HL-60/S4 (cell line): ENCODE data around the gene FOSB.

Experiments used
- in situ Hi-C: fragments of 300-500 bp; cut with MboI; formaldehyde crosslinking; loops from 2 replicates; pipeline ENCODE4 v1.14.3; 2022; ENCODE audit warnings: low sequenced_read_pairs

FOSB gene

DNA sequence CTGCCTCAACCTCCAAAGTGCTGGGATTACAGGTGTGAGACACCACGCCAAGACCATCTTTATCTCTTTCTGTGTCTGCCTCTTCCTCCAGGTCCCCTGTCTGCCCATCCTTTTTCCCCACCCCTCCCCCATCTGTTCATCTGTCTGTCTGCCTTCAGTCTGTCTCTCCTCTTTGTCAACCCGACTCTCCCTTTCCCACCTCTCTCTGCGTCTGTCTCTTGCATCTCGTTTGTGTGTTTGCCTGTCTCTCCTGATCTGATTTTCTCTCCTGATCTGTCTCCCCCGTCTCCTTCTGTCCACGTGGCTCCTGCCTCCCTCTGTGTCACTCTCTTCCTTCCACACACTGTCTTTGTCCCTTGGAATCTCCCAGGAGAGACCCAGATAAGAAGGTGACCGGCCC is 49.4 kb downstream of the FOSB start:
- in situ Hi-C loops, result no loop called here

DNA sequence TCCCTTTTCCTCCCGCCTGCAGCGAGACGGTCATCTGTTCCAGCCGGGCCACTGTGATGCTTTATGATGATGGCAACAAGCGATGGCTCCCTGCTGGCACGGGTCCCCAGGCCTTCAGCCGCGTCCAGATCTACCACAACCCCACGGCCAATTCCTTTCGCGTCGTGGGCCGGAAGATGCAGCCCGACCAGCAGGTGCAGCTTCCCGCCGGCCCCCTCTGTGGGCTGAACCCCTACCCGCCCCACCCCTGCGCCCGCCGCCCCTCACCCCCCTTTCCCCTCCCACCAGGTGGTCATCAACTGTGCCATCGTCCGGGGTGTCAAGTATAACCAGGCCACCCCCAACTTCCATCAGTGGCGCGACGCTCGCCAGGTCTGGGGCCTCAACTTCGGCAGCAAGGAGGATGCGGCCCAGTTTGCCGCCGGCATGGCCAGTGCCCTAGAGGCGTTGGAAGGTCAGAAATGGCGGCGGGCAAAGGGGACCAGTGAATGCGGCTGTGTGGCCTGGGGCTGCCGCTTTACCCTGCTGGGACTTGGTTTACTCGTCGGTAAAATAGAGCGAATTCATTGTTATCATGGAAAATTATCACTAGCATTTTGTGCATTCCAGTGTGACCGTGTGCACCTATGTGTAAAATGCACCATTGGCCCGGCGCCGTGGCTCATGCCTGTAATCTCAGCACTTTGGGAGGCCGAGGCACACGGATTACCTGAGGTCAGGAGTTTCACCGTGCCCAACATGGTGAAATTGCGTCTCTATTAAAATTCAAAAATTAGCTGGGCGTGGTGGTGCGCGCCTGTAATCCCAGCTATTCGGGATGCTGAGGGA is 50.1 kb downstream of the FOSB start:
- in situ Hi-C loops, result no loop called here

DNA sequence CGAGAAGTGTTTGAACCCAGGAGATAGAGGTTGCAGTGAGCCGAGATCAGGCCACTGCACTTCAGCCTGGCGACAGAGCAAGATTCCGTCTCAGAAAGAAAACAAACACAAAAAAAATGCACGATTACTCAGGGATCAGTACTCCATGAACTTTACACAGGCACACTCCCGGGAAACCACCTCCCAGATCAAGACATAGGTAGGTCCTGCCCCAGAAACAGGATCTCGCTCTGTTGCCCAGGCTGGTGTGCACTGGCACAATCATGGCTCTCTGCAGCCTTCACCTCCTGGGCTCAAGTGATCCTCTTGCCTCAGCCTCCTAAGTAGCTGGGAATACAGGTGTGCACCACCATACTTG is 50.7 kb downstream of the FOSB start:
- in situ Hi-C loops, result no loop called here

DNA sequence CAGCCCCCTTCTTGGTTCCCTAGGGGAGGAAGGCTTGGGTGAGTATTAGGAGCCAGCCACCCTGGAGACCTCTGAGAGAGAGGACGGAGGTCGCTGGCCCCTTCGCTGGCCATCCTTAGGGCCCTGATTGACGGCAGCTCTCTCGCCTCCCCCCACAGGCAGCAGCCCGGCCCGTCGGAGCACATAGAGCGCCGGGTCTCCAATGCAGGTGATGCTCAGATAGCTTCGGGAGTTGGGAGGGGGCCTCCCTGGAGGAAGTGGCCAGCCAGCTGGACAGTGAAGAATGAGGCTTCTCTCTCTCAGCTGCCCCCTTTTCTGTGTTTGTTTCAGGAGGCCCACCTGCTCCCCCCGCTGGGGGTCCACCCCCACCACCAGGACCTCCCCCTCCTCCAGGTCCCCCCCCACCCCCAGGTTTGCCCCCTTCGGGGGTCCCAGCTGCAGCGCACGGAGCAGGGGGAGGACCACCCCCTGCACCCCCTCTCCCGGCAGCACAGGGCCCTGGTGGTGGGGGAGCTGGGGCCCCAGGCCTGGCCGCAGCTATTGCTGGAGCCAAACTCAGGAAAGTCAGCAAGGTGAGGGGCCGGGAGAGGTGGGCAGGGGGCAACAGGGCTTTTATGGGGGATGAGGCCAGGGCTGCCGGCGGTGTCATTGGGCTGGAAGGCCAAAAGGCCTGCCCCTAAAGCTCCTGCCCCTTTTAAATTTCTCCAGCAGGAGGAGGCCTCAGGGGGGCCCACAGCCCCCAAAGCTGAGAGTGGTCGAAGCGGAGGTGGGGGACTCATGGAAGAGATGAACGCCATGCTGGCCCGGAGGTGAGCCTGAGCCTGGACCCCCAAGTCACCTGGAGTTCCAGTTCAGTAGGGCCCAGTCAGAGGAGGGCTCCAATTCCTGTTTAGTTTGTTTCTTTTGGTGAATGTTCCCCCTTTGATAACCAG is 54.5 kb downstream of the FOSB start:
- in situ Hi-C loops, result no loop called here

DNA sequence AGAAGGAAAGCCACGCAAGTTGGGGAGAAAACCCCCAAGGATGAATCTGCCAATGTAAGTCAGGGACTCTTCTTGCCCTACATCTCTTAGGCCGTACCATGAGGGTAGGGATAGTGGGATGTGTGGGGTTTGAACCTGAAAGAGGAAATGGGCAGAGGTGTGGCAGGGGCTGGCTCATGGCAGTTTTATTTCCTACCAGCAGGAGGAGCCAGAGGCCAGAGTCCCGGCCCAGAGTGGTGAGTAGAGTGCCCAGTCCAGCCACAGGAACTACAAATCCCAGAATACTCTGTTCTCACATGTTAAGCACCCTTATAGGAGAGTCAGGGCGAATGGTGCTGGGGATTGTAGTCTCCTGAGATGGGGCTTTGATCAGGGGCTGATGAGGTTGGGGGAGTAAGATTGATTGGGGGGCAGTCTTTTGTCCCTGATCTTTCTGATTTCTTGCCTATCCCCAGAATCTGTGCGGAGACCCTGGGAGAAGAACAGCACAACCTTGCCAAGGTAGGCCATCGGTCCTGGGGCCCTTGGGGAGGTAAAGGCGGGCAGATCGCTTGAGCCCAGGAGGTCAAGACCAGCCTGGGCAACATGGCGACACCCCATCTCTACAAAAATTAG is 56.0 kb downstream of the FOSB start:
- in situ Hi-C loops, result no loop called here

DNA sequence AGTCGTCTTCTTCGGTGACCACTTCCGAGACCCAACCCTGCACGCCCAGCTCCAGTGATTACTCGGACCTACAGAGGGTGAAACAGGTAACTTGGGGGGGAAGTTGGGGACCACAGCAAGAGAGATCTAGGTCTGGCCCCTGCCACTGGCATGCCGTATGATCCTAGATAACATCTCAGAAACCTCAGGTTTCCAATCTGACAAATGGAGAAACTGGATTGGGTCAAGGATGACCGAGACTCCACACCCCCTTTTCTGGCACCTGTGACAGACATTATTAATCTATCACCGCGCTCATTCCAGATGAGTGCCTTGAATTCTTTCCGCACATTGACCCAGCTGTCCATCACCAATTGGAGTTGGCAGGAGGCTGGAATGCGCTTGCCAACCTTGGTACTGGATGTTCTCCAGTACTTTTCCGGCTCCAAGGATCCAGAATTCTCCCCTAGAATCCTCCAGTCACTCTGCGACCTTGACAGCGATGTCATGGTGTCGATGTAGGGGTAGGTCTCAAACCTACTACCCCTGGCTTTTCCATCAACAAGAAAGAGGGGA is 56.9 kb downstream of the FOSB start:
- in situ Hi-C loops, result no loop called here
